Thoracic aorta (tissue), 2 donors: ENCODE results near the gene PWWP2A. TPM values are rescaled to one million over a fixed set of nuclear protein-coding genes. Genes with fewer than 3 reads are reported as not detected.

ENCODE experiments used
- ATAC-seq: fragments of 150-250 bp; one replicate; pipeline ENCODE4 v1.8.0; 2017; ENCODE audit warnings: low read depth; ENCODE audit not compliant: insufficient number of reproducible peaks, low FRiP score
- DNase-seq: peaks from one replicate; pipeline ENCODE4 v3.0.0-alpha.2; 2020; ENCODE audit warnings: low spot score
- H3K27ac ChIP-seq, 2 donors: fragments of 200-600 bp; sonication (generic); 1 replicate in 1 of 2; 2 replicates in 1 of 2; pipeline ENCODE4 v1.5.1; 2016; ENCODE audit warnings: mild to moderate bottlenecking in 2 of 2, moderate library complexity in 2 of 2
- H3K27me3 ChIP-seq: fragments of 200-600 bp; sonication (generic); replicated peaks from 2 replicates; pipeline ENCODE4 v1.6.0; 2016; ENCODE audit warnings: mild to moderate bottlenecking; ENCODE audit not compliant: insufficient read depth
- H3K36me3 ChIP-seq: fragments of 200-600 bp; sonication (generic); one replicate; pipeline ENCODE4 v1.5.1; 2016
- H3K4me1 ChIP-seq, 2 donors: fragments of 200-600 bp; sonication (generic); 1 replicate in 1 of 2; 2 replicates in 1 of 2; pipeline versions ENCODE4 v1.5.1 to v1.6.0; 2016; ENCODE audit warnings: low read depth in 2 of 2, mild to moderate bottlenecking in 1 of 2; ENCODE audit not compliant: control insufficient read depth in 1 of 2
- H3K4me3 ChIP-seq: fragments of 200-600 bp; sonication (generic); 2 replicates; pipeline ENCODE4 v1.5.1; 2016; ENCODE audit warnings: mild to moderate bottlenecking
- H3K9me3 ChIP-seq: fragments of 200-600 bp; sonication (generic); 2 replicates; pipeline ENCODE4 v1.5.1; 2016
- total RNA-seq, 2 donors: library from RNA; depleted of rRNA; stranded (reverse); fragments of >200 nt; gene quantifications; one replicate each; pipeline versions ENCODE4 v1.1.0 to v1.2.3, GENCODE V29; 2016
- TF ChIP-seq, protein P1 (sequence below): fragments of 200-600 bp; sonication (generic); IDR thresholded peaks from one replicate; pipeline ENCODE4 v1.5.1; 2019; ENCODE audit warnings: antibody characterized with exemption

The PWWP2A gene
- total RNA-seq, 2 donors from 2014 or later: 41.7 to 46.2 TPM

DNA sequence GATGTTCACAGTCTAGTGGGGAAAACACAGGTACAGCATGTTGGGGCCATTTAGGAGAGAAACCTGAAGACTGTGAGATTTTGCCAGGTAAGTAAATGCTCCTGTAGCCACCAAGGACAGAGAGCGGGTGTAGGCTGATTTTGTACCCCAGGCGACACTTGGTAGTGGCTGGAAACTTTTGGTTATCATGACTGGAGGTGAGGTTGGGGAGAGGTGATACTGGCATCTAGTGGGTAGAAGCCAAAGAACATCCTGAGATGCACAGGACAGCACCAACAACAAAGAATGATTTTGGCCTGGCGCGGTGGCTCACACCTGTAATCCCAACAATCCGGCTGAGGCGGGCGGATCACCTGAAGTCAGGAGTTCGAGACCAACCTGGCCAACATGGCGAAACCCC is 38.8 kb upstream of the PWWP2A start:
- ATAC-seq (no peak), DNase-seq (no peak)
- Histone ChIP-seq H3K27ac (no peak overlapping the region), H3K4me3 (no peak overlapping the region), H3K36me3 (no peaks in the 10 kb centered on the region), H3K9me3 (no peaks in the 10 kb centered on the region), H3K27me3 (no peaks in the 10 kb centered on the region), H3K4me1 (no peaks in the 10 kb centered on the region)
- TF ChIP-seq, protein P1, sequence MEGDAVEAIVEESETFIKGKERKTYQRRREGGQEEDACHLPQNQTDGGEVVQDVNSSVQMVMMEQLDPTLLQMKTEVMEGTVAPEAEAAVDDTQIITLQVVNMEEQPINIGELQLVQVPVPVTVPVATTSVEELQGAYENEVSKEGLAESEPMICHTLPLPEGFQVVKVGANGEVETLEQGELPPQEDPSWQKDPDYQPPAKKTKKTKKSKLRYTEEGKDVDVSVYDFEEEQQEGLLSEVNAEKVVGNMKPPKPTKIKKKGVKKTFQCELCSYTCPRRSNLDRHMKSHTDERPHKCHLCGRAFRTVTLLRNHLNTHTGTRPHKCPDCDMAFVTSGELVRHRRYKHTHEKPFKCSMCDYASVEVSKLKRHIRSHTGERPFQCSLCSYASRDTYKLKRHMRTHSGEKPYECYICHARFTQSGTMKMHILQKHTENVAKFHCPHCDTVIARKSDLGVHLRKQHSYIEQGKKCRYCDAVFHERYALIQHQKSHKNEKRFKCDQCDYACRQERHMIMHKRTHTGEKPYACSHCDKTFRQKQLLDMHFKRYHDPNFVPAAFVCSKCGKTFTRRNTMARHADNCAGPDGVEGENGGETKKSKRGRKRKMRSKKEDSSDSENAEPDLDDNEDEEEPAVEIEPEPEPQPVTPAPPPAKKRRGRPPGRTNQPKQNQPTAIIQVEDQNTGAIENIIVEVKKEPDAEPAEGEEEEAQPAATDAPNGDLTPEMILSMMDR: no peak

DNA sequence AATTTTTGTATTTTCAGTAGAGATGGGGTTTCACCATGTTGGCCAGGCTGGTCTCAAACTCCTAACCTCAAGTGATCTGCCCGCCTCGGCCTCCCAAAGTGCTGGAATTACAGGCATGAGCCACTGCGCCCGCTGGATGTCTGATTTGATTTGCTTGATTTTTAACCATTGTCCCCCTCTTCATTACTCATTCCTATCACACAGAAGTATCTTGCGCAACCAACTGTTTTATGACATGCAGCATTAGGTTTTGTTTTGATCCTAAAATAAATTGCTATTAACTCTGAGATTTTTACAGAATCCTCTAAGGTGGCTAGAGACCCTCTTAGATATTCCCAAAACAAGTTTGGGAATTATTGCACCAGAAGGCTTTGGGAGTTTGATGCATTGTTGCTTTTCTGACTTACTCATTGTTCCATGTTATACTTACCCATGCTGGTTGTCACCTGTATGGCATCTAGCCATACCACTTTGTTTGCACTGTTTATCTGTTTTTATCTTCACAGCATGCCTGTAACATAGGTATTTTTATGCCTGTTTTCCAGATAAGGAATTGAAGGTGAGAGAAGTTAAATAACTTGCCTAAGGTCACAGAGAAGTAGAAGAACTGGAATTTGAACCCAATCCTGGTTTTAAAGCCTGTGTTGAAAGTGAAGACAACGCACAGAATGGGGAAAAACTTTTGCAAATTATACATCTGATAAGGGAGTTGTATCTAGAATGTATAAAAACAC is 35.9 kb upstream of the PWWP2A start:
- H3K27ac ChIP-seq: no peak overlapping the region
- TF ChIP-seq, protein P1: no peak
- no peaks in the 10 kb centered on the region for H3K9me3 ChIP-seq
- H3K4me3 ChIP-seq: no peak overlapping the region
- H3K27me3 ChIP-seq: no peaks in the 10 kb centered on the region
- no peaks in the 10 kb centered on the region for H3K4me1 ChIP-seq
- ATAC-seq: no peak
- DNase-seq: no peak
- no peaks in the 10 kb centered on the region for H3K36me3 ChIP-seq

DNA sequence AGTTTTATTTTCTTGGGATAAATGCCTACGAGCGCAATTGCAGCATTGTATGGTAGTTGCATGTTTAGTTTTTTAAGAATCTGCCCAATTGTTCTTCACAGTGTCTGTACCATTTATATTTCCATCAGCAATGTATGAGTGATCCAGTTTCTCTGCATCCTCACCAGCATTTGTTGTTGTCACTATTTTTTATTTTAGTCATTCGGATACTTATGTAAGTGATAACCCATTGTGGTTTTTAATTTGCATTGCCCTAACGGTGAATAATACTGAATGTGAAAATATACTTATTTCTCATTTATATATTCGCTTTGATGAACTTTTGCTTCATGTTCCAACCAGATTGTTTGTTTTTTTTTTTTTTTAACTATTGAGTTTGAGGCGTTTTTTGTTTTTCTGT is 33.7 kb upstream of the PWWP2A start:
- Histone ChIP-seq H3K36me3 (no peaks in the 10 kb centered on the region), H3K4me1 (no peaks in the 10 kb centered on the region), H3K4me3 (no peak overlapping the region), H3K9me3 (no peaks in the 10 kb centered on the region), H3K27ac (no peak overlapping the region), H3K27me3 (no peaks in the 10 kb centered on the region)
- ATAC-seq: no peak
- TF ChIP-seq, protein P1: no peak
- no peak for DNase-seq

DNA sequence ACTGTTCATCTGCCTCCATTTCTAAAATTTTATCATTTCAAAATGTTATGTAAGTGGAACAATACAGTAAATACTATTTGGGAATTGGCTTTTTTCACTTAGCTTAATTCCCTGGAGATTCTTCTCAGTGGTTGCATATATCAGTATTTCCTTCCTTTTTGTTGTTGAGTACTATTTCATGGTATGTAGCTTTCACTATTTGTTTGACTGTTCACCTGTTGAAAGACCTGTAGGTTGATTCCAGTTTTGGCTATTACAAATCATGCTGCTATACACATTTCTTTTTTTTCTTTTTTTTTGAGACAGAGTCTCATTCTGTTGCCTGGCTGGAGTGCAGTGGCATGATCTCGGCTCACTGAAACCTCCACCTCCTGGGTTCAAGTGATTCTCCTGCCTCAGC is 33.0 kb upstream of the PWWP2A start:
- DNase-seq (no peak), ATAC-seq (no peak)
- Histone ChIP-seq H3K27me3 (no peaks in the 10 kb centered on the region), H3K9me3 (no peaks in the 10 kb centered on the region), H3K4me3 (no peak overlapping the region), H3K36me3 (no peaks in the 10 kb centered on the region), H3K27ac (no peak overlapping the region), H3K4me1 (no peaks in the 10 kb centered on the region)
- TF ChIP-seq, protein P1: no peak

DNA sequence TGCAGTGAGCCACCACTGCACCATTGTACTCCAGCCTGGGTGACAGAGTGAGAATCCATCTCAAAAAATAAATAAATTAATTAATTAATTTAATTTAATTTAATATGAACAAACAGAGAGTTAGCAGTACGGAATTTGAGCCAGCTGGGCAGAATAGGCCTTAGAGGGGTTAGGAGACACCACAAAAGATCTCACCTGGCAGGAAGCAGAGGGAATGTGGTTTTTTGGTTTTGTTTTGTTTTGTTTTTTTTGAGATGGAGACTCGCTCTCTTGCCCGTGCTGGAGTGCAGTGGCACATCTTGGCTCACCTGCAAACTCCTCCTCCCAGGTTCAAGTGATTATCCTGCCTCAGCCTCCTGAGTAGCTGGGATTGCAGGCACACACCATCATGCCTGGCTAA is 31.8 kb upstream of the PWWP2A start:
- Histone ChIP-seq H3K36me3 (no peaks in the 10 kb centered on the region), H3K4me3 (no peak overlapping the region), H3K27ac (no peak overlapping the region), H3K27me3 (no peaks in the 10 kb centered on the region), H3K4me1 (no peaks in the 10 kb centered on the region), H3K9me3 (no peaks in the 10 kb centered on the region)
- TF ChIP-seq, protein P1: no peak
- ATAC-seq (no peak), DNase-seq (no peak)
